GM12878 (cell line): Measurements from ENCODE around the gene COL13A1. TPM values are rescaled to one million over a fixed set of nuclear protein-coding genes. Genes with fewer than 3 reads are reported as not detected.

Source experiments
- ATAC-seq: fragments of 200-7000 bp; cut with Tn5 transposase; 3 replicates; pipeline ENCODE4 v1.9.1; 2020; ENCODE audit warnings: mild to moderate bottlenecking, moderate library complexity
- BruUV-seq: library from RNA; stranded (reverse); fragments of 400-500 nt; replicated peaks from 2 replicates; lab custom pipeline; 2021; lab: Mats Ljungman, UMichigan
- CTCF ChIA-PET: fragments of 300-600 bp; sonication (Branson Sonifier 250); formaldehyde crosslinking; extraction: SDS; loops from one replicate; lab custom pipeline; 2021; ENCODE audit warnings: inconsistent platforms; lab: Yijun Ruan, JAX
- POLR2A ChIA-PET: fragments of 350-600 bp; formaldehyde crosslinking; extraction: SDS; loops from one replicate; lab custom pipeline; 2021; ENCODE audit warnings: inconsistent platforms; lab: Charles Lee
- RAD21 ChIA-PET: fragments of 300-600 bp; sonication (Branson Sonifier 250); formaldehyde crosslinking; loops from one replicate; lab custom pipeline; 2023; ENCODE audit warnings: antibody characterized with exemption; ENCODE audit not compliant: unreplicated experiment; lab: Charles Lee
- SMC1A ChIA-PET: fragments of 300-600 bp; sonication (Branson Sonifier 250); formaldehyde crosslinking; loops from one replicate; lab custom pipeline; 2023; ENCODE audit not compliant: unreplicated experiment, uncharacterized antibody; lab: Charles Lee
- DNase-seq: peaks from one replicate; pipeline ENCODE4 v3.0.0-alpha.2; 2011; ENCODE audit warnings: low read depth, low spot score
- FAIRE-seq: peaks from 3 replicates; lab custom pipeline; 2011; peaks lifted over from hg19 to GRCh38; lab: Jason Lieb, UNC
- H2AFZ ChIP-seq: 2 replicates; pipeline ENCODE4 v1.6.0; 2011; ENCODE audit warnings: low read depth, low read length, control low read depth; ENCODE audit not compliant: control insufficient read depth
- H3K27ac ChIP-seq: 2 replicates; pipeline ENCODE4 v1.5.1; 2011; ENCODE audit warnings: control low read depth; ENCODE audit not compliant: control insufficient read depth, insufficient read depth
- H3K27me3 ChIP-seq, 2 experiments: replicated peaks in 1 of 2; 2 replicates each; pipeline versions ENCODE4 v1.6.0 to v1.6.1; 2011; ENCODE audit warnings: low read length in 1 of 2; ENCODE audit not compliant: control insufficient read depth in 2 of 2, insufficient read depth in 2 of 2
- H3K36me3 ChIP-seq, 2 experiments: 2 replicates each; pipeline ENCODE4 v1.5.1; 2011; ENCODE audit warnings: low read length in 1 of 2; ENCODE audit not compliant: control insufficient read depth in 2 of 2, insufficient read depth in 2 of 2
- H3K4me1 ChIP-seq: 2 replicates; pipeline ENCODE4 v1.6.1; 2011; ENCODE audit warnings: mild to moderate bottlenecking, low read length, moderate library complexity, mixed read lengths; ENCODE audit not compliant: control insufficient read depth, insufficient read depth
- H3K4me2 ChIP-seq: 2 replicates; pipeline ENCODE4 v1.6.0; 2011; ENCODE audit warnings: control low read depth; ENCODE audit not compliant: control insufficient read depth, insufficient read depth
- H3K4me3 ChIP-seq: fragments of 200-600 bp; sonication (generic); 2 replicates; pipeline ENCODE4 v1.5.1; 2016
- H3K79me2 ChIP-seq: 2 replicates; pipeline ENCODE4 v1.6.0; 2011; ENCODE audit warnings: low read length; ENCODE audit not compliant: control insufficient read depth, insufficient read depth
- H3K9ac ChIP-seq: 2 replicates; pipeline ENCODE4 v1.8.0; 2011; ENCODE audit warnings: low read length, control low read depth, mixed read lengths; ENCODE audit not compliant: control insufficient read depth, insufficient read depth
- H3K9me3 ChIP-seq: replicated peaks from 3 replicates; pipeline ENCODE4 v1.5.1; 2011; ENCODE audit warnings: mild to moderate bottlenecking, low read length; ENCODE audit not compliant: control insufficient read depth, insufficient read depth
- H4K20me1 ChIP-seq: 2 replicates; pipeline ENCODE4 v1.6.0; 2011; ENCODE audit not compliant: control insufficient read depth, insufficient read depth
- ATF7 ChIP-seq: fragments of 450-650 bp; IDR thresholded peaks from 2 replicates; pipeline ENCODE4 v1.6.1; 2016; ENCODE audit warnings: low read depth, mild to moderate bottlenecking
- BHLHE40 ChIP-seq, 2 experiments: fragments of 450-650 bp in 1 of 2; IDR thresholded peaks; 2 replicates each; pipeline ENCODE4 v1.6.1; 2011 to 2017; ENCODE audit warnings: low read depth in 2 of 2, borderline replicate concordance in 1 of 2, improper control_type of control experiment in 1 of 2, low read length in 1 of 2, mild to moderate bottlenecking in 1 of 2
- FOXK2 ChIP-seq: fragments of 450-650 bp; IDR thresholded peaks from 2 replicates; pipeline ENCODE4 v1.6.1; 2017; ENCODE audit warnings: mild to moderate bottlenecking, moderate library complexity
- KLF5 ChIP-seq: fragments of 450-650 bp; IDR thresholded peaks from 2 replicates; pipeline ENCODE4 v1.6.1; 2014; ENCODE audit warnings: mild to moderate bottlenecking; ENCODE audit not compliant: partially characterized antibody
- ZZZ3 ChIP-seq: IDR thresholded peaks from 2 replicates; pipeline ENCODE4 v1.6.1; 2011; ENCODE audit warnings: low read depth; ENCODE audit not compliant: control insufficient read depth, insufficient read length
- WGBS: methylation state at CpG from one replicate; pipeline ENCODE4 v1.1.6; 2016; ENCODE audit warnings: low lambda C conversion rate; ENCODE audit not compliant: insufficient replicate concordance, insufficient coverage; ENCODE audit errors: missing lambda C conversion rate; 5-methylcytosine and 5-hydroxymethylcytosine counted together
- in situ Hi-C: fragments of 300-500 bp; cut with MboI; formaldehyde crosslinking; loops from 9 replicates; pipeline ENCODE4 v1.14.3; 2018; ENCODE audit warnings: mixed read lengths
- intact Hi-C: fragments of 100-400 bp; cut with micrococcal nuclease; formaldehyde crosslinking; loops from one replicate; pipeline ENCODE4 v1.14.2; 2022; ENCODE audit not compliant: unreplicated experiment
- polyA plus RNA-seq, 11 experiments: library from polyadenylated mRNA; depleted of rRNA in 4 of 11; unstranded in 6 of 11; stranded (reverse) in 5 of 11; fragments of >200 nt; fragmentation: Nextera tagmentation in 4 of 11; fragmentation: Illumina TruSeq in 1 of 11; extraction: Ambion mirVana in 4 of 11; extraction: Trizol in 1 of 11; gene quantifications; 1 replicate in 1 of 11; 2 replicates in 10 of 11; pipeline versions ENCODE4 v1.2.1 to v1.2.3, GENCODE V29; 2011 to 2016; ENCODE audit warnings: inconsistent platforms in 2 of 11, missing spikeins in 2 of 11, low read depth in 1 of 11
- total RNA-seq, 4 experiments: library from RNA; depleted of rRNA in 3 of 4; stranded (reverse); fragments of >200 nt in 3 of 4; fragmentation: Illumina TruSeq in 1 of 4; extraction: Trizol in 1 of 4; gene quantifications; 2 replicates each; pipeline versions ENCODE4 v1.2.1 to v1.2.3, GENCODE V29; 2013 to 2021
- TF ChIP-seq, protein P1 (sequence below): fragments of 450-650 bp; IDR thresholded peaks from 2 replicates; pipeline ENCODE4 v1.6.1; 2017; ENCODE audit warnings: antibody characterized with exemption, mild to moderate bottlenecking, moderate library complexity

COL13A1 gene
- total and polyA plus RNA-seq, 10 of the 15 experiments (the other 5 are each of a cell fraction or from before 2014, with no cell fraction given) = 0.03 to 0.15 (median 0.05) TPM; not detected in 7

DNA sequence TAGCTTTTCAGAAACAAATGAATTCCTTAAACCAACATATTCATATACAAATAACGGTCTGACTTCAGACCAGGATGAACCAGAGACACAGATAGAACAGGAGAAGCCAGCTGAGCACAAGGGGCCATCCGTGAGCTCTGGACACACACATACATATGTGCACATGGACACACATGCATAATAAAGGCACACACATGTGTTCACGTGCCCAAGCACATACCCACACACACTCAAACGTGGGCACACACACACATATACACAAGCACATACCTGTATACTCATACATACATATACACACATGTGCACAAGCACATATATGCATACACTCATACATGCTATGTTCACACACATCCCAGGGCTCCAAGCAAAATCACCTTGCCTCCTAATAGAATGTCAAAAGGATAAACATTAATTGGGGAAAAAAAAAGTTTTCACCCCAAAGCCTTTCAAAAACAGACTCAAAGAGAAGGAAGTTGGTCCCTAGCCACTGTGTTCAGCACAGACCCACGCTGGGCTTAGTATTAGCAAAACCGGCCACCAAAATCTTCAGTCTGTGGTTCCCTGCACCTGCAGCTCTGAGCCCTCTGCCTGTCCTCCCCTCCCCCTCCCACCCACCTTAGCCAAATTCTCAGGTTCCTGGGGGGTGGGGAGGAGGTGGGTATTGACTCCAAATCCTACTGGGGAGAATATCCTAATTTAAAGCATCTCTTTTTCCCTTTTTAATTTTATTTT, 150.5 kb downstream of the COL13A1 start (continued):
- TF ChIP-seq, protein P1, sequence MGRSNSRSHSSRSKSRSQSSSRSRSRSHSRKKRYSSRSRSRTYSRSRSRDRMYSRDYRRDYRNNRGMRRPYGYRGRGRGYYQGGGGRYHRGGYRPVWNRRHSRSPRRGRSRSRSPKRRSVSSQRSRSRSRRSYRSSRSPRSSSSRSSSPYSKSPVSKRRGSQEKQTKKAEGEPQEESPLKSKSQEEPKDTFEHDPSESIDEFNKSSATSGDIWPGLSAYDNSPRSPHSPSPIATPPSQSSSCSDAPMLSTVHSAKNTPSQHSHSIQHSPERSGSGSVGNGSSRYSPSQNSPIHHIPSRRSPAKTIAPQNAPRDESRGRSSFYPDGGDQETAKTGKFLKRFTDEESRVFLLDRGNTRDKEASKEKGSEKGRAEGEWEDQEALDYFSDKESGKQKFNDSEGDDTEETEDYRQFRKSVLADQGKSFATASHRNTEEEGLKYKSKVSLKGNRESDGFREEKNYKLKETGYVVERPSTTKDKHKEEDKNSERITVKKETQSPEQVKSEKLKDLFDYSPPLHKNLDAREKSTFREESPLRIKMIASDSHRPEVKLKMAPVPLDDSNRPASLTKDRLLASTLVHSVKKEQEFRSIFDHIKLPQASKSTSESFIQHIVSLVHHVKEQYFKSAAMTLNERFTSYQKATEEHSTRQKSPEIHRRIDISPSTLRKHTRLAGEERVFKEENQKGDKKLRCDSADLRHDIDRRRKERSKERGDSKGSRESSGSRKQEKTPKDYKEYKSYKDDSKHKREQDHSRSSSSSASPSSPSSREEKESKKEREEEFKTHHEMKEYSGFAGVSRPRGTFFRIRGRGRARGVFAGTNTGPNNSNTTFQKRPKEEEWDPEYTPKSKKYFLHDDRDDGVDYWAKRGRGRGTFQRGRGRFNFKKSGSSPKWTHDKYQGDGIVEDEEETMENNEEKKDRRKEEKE = no peak

DNA sequence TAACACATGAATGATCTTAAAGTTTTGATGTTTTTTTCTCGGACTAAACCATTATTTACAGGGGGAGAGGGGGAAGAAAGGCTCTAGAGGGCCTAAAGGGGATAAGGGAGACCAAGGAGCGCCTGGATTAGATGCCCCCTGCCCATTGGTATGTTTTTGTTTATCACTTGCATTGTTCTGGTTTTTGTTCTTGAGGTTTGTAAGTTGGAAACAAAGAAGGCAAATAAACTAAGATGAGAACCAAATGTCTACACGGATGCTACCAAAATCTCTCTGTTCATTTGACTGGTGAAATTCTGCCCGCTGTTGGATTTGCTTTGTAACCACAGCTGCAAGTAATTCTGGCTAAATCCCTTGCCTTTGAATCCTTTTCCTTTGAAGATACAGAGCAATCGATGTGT, 151.1 kb downstream of the COL13A1 start:
- RAD21 ChIA-PET = no interaction called here
- H3K36me3 ChIP-seq = no peaks in the 10 kb centered on the region
- TF ChIP-seq FOXK2 = peak; percentile 90
- TF ChIP-seq, protein P1 = peak; percentile 73
- no peak for TF ChIP-seq ZZZ3
- peak; percentile 69 for TF ChIP-seq KLF5
- peak; percentile 88 for TF ChIP-seq ATF7
- peak in 1 of 2 experiments; percentile 35; a peak in 1 of 4 replicates for TF ChIP-seq BHLHE40 (IDR thresholded peaks at IDR 0.05; ENCODE audit: borderline replicate concordance in 1 of 2, low read depth in 2 of 2, low read length in 1 of 2)
- ATAC-seq (no peak), DNase-seq (no peak), FAIRE-seq (no peak)
- SMC1A ChIA-PET = interaction anchor here (1.1 kb wide), 1 partner anchor 17 kb away, joined by 4 read pairs; no protein-coding TSS in a partner anchor
- no peak overlapping the region for H3K4me3 ChIP-seq
- intact Hi-C loops = no loop called here
- H3K9me3 ChIP-seq = no peaks in the 10 kb centered on the region
- 0 out of 2 replicates have a peak, but pooled peaks cover 4% of the 10 kb centered on the region for H4K20me1 ChIP-seq
- CTCF ChIA-PET = no interaction called here
- H3K4me2 ChIP-seq = no peak overlapping the region
- WGBS = 3% methylated on average over 5 of the region's 5 CpGs
- peaks cover 9% of the 10 kb centered on the region for H3K4me1 ChIP-seq
- no peak overlapping the region for H3K27ac ChIP-seq
- POLR2A ChIA-PET = interaction anchor here (0.6 kb wide), 1 partner anchor 155 kb away, joined by 3 read pairs; no protein-coding TSS in a partner anchor
- no peaks in the 10 kb centered on the region for H3K79me2 ChIP-seq
- in situ Hi-C loops = no loop called here
- BruUV-seq = no TSS peak
- no peak overlapping the region for H3K9ac ChIP-seq
- no peaks in the 10 kb centered on the region for H3K27me3 ChIP-seq
- H2AFZ ChIP-seq = no peak overlapping the region
